ENCODE results near the gene ANKLE1.
A peak's percentile ranks its signal among the peaks of the same experiment; 100 is the strongest.

ANKLE1 gene

GRCh38 chr19:17282488-17283125, 906 bp downstream of the ANKLE1 start:
- DNase-seq (ENCODE audit: low spot score) = peak; percentile 91
- peak; percentile 96 for TF ChIP-seq CTCF (IDR thresholded peaks at IDR 0.05; ENCODE audit: extremely low read depth, insufficient read depth, missing control alignments)
- in situ Hi-C loops (cut with MboI; ENCODE audit: low pct_unique_long_range_greater_than_20kb, low sequenced_read_pairs, unreplicated experiment) = no loop called here

- no peak for DNase-seq (ENCODE audit: low spot score)
- in situ Hi-C loops (cut with MboI; ENCODE audit: low pct_unique_long_range_greater_than_20kb, low sequenced_read_pairs, unreplicated experiment) = no loop called here
- TF ChIP-seq CTCF (IDR thresholded peaks at IDR 0.05; ENCODE audit: extremely low read depth, insufficient read depth, missing control alignments) = no peak
Measured at GRCh38 chr19:17283504-17283996, 1.8 kb downstream of the ANKLE1 start.

GRCh38 chr19:17285415-17286135, 3.9 kb downstream of the ANKLE1 start:
- in situ Hi-C loops (cut with MboI; ENCODE audit: low pct_unique_long_range_greater_than_20kb, low sequenced_read_pairs, unreplicated experiment) = no loop called here

GRCh38 chr19:17286263-17286662, 4.6 kb downstream of the ANKLE1 start:
- DNase-seq (ENCODE audit: low spot score) = no peak
- TF ChIP-seq CTCF (IDR thresholded peaks at IDR 0.05; ENCODE audit: extremely low read depth, insufficient read depth, missing control alignments) = no peak
- in situ Hi-C loops (cut with MboI; ENCODE audit: low pct_unique_long_range_greater_than_20kb, low sequenced_read_pairs, unreplicated experiment) = no loop called here

More at GRCh38 chr19:17285415-17286135, 3.9 kb downstream of the ANKLE1 start:
- no peak for DNase-seq (ENCODE audit: low spot score)
- TF ChIP-seq CTCF (IDR thresholded peaks at IDR 0.05; ENCODE audit: extremely low read depth, insufficient read depth, missing control alignments) = no peak

GRCh38 chr19:17286752-17287151, 5.1 kb downstream of the ANKLE1 start:
- DNase-seq (ENCODE audit: low spot score) = no peak
- no peak for TF ChIP-seq CTCF (IDR thresholded peaks at IDR 0.05; ENCODE audit: extremely low read depth, insufficient read depth, missing control alignments)
- in situ Hi-C loops (cut with MboI; ENCODE audit: low pct_unique_long_range_greater_than_20kb, low sequenced_read_pairs, unreplicated experiment) = no loop called here

GRCh38 chr19:17289489-17289888, 7.8 kb downstream of the ANKLE1 start:
- in situ Hi-C loops (cut with MboI; ENCODE audit: low pct_unique_long_range_greater_than_20kb, low sequenced_read_pairs, unreplicated experiment) = no loop called here
- peak; percentile 91 for DNase-seq (ENCODE audit: low spot score)
- TF ChIP-seq CTCF (IDR thresholded peaks at IDR 0.05; ENCODE audit: extremely low read depth, insufficient read depth, missing control alignments) = no peak

Data from GM13977 (cell line).